Thyroid gland (tissue), 4 donors: Measurements from ENCODE around the gene CSTPP1.

Experiments used
- CTCF ChIP-seq, 6 experiments: fragments of 200-600 bp in 3 of 6; fragments of 450-650 bp in 3 of 6; sonication (generic) in 3 of 6; IDR thresholded peaks; one replicate each; pipeline ENCODE4 v1.5.1; 2016 to 2019; ENCODE audit warnings: antibody characterized with exemption in 6 of 6, mild to moderate bottlenecking in 2 of 6, inconsistent platforms in 1 of 6, moderate library complexity in 1 of 6
- POLR2A ChIP-seq, 2 donors: fragments of 450-650 bp; IDR thresholded peaks; one replicate each; pipeline ENCODE4 v1.6.1; 2017; ENCODE audit warnings: antibody characterized with exemption in 2 of 2, mild to moderate bottlenecking in 2 of 2, moderate library complexity in 1 of 2

- TF ChIP-seq POLR2A (IDR thresholded peaks at IDR 0.05) = peak in 1 of 2 donors; percentile 32
- peak in 5 of 6 experiments; percentile 53 to 85 (median 67) for TF ChIP-seq CTCF (IDR thresholded peaks at IDR 0.05)
Observed at GRCh38 chr11:47177229-47177845, 240.8 kb downstream of the CSTPP1 start.
